H9 (cell line): ENCODE measurements around the gene ZNF674. TPM values are rescaled to one million over a fixed set of nuclear protein-coding genes. Genes with fewer than 3 reads are reported as not detected.
"Not testable (repeated sequence)": the region's sequence is repeated elsewhere in the genome, so short reads cannot be mapped to it uniquely, and the experiment has no call there.

Experiments
- DNase-seq: peaks from one replicate; pipeline ENCODE4 v3.0.0-alpha.2; 2017
- H2AFZ ChIP-seq: one replicate; pipeline ENCODE4 v1.6.1; 2013; ENCODE audit warnings: mild to moderate bottlenecking, low read length, control low read depth, moderate library complexity
- H2AK5ac ChIP-seq: 2 replicates; pipeline ENCODE4 v1.6.1; 2013; ENCODE audit warnings: low read length, control low read depth, mixed read lengths; ENCODE audit not compliant: insufficient read length
- H2BK120ac ChIP-seq: one replicate; pipeline ENCODE4 v1.6.1; 2013; ENCODE audit warnings: low read depth, mild to moderate bottlenecking, low read length, control low read depth, inconsistent platforms; ENCODE audit not compliant: poor library complexity, severe bottlenecking
- H2BK12ac ChIP-seq: 2 replicates; pipeline ENCODE4 v1.6.1; 2013; ENCODE audit warnings: low read length, control low read depth, mixed read lengths, low read depth; ENCODE audit not compliant: insufficient read length
- H2BK15ac ChIP-seq: 2 replicates; pipeline ENCODE4 v1.6.1; 2013; ENCODE audit warnings: low read depth, low read length, control low read depth
- H2BK20ac ChIP-seq: one replicate; pipeline ENCODE4 v1.6.1; 2013; ENCODE audit warnings: low read depth, mild to moderate bottlenecking, low read length, control low read depth, inconsistent platforms; ENCODE audit not compliant: poor library complexity, severe bottlenecking
- H2BK5ac ChIP-seq: 2 replicates; pipeline ENCODE4 v1.6.1; 2013; ENCODE audit warnings: low read length, control low read depth, mixed read lengths; ENCODE audit not compliant: insufficient read length
- H3K14ac ChIP-seq: 2 replicates; pipeline ENCODE4 v1.6.1; 2013; ENCODE audit warnings: low read length, control low read depth; ENCODE audit not compliant: insufficient read depth
- H3K18ac ChIP-seq: 2 replicates; pipeline ENCODE4 v1.6.1; 2013; ENCODE audit warnings: low read depth, mild to moderate bottlenecking, mixed read lengths, low read length, control low read depth; ENCODE audit not compliant: insufficient read length
- H3K23ac ChIP-seq: 2 replicates; pipeline ENCODE4 v1.6.1; 2013; ENCODE audit warnings: low read length, control low read depth, mixed read lengths, low read depth; ENCODE audit not compliant: insufficient read length
- H3K23me2 ChIP-seq: 2 replicates; pipeline ENCODE4 v1.6.1; 2013; ENCODE audit warnings: low read depth, mild to moderate bottlenecking, mixed read lengths, low read length, control low read depth; ENCODE audit not compliant: insufficient read length, poor library complexity, severe bottlenecking
- H3K27ac ChIP-seq: 2 replicates; pipeline ENCODE4 v1.5.1; 2013; ENCODE audit warnings: low read length, control low read depth, mixed read lengths, low read depth; ENCODE audit not compliant: insufficient read length
- H3K27me3 ChIP-seq: 2 replicates; pipeline ENCODE4 v1.6.1; 2013; ENCODE audit warnings: low read length, control low read depth, inconsistent platforms; ENCODE audit not compliant: insufficient read depth
- H3K4ac ChIP-seq: 2 replicates; pipeline ENCODE4 v1.6.1; 2013; ENCODE audit warnings: low read depth, mild to moderate bottlenecking, control low read depth, inconsistent platforms, low read length, moderate library complexity
- H3K4me1 ChIP-seq: 2 replicates; pipeline ENCODE4 v1.6.1; 2013; ENCODE audit warnings: low read length, control low read depth, inconsistent platforms; ENCODE audit not compliant: insufficient read depth
- H3K4me2 ChIP-seq: 2 replicates; pipeline ENCODE4 v1.6.1; 2013; ENCODE audit warnings: low read length, control low read depth, mixed read lengths; ENCODE audit not compliant: insufficient read length, insufficient read depth
- H3K56ac ChIP-seq: 2 replicates; pipeline ENCODE4 v1.6.1; 2013; ENCODE audit warnings: low read depth, mild to moderate bottlenecking, mixed read lengths, low read length, control low read depth; ENCODE audit not compliant: insufficient read length
- H3K79me1 ChIP-seq: 2 replicates; pipeline ENCODE4 v1.6.1; 2013; ENCODE audit warnings: low read depth, mild to moderate bottlenecking, moderate library complexity, low read length, control low read depth, inconsistent platforms; ENCODE audit not compliant: insufficient read depth, poor library complexity, severe bottlenecking
- H3K79me2 ChIP-seq: 2 replicates; pipeline ENCODE4 v1.6.1; 2013; ENCODE audit warnings: low read length, control low read depth, inconsistent platforms; ENCODE audit not compliant: insufficient read depth
- H3K9ac ChIP-seq: 2 replicates; pipeline ENCODE4 v1.6.1; 2013; ENCODE audit warnings: low read length, control low read depth, mixed read lengths; ENCODE audit not compliant: insufficient read length; ENCODE audit errors: extremely low read depth
- H3K9me3 ChIP-seq: one replicate; pipeline ENCODE4 v1.6.1; 2013; ENCODE audit warnings: low read depth, low read length, inconsistent platforms; ENCODE audit not compliant: control insufficient read depth
- H3T11ph ChIP-seq: one replicate; pipeline ENCODE4 v1.6.1; 2013; ENCODE audit warnings: mild to moderate bottlenecking, low read length, control low read depth, inconsistent platforms
- H4K20me1 ChIP-seq: one replicate; pipeline ENCODE4 v1.6.1; 2013; ENCODE audit not compliant: control insufficient read depth, insufficient read length, insufficient read depth
- H4K5ac ChIP-seq: 2 replicates; pipeline ENCODE4 v1.6.1; 2013; ENCODE audit warnings: low read depth, mild to moderate bottlenecking, mixed read lengths, low read length, control low read depth; ENCODE audit not compliant: insufficient read length
- H4K8ac ChIP-seq: replicated peaks from 2 replicates; pipeline ENCODE4 v1.6.1; 2013; ENCODE audit warnings: low read length, control low read depth, mixed read lengths, low read depth; ENCODE audit not compliant: insufficient read length
- H4K91ac ChIP-seq: 2 replicates; pipeline ENCODE4 v1.6.1; 2013; ENCODE audit warnings: low read depth, mild to moderate bottlenecking, moderate library complexity, mixed read lengths, low read length, control low read depth; ENCODE audit not compliant: insufficient read length
- H3K27ac Mint-ChIP-seq, 3 experiments: 2 replicates in 2 of 3; 3 replicates in 1 of 3; pipeline ENCODE4 v1.8.0; 2020 to 2021; ENCODE audit warnings: mixed read lengths in 3 of 3, mild to moderate bottlenecking in 1 of 3, moderate library complexity in 1 of 3
- H3K27me3 Mint-ChIP-seq: 2 replicates; pipeline ENCODE4 v1.8.0; 2021; ENCODE audit warnings: low read depth, mild to moderate bottlenecking, moderate library complexity, mixed read lengths
- H3K36me3 Mint-ChIP-seq, 3 experiments: 2 replicates in 2 of 3; 3 replicates in 1 of 3; pipeline ENCODE4 v1.8.0; 2020 to 2021; ENCODE audit warnings: low read depth in 3 of 3, mixed read lengths in 3 of 3; ENCODE audit not compliant: insufficient read depth in 1 of 3
- H3K4me1 Mint-ChIP-seq, 2 experiments: 2 replicates each; pipeline ENCODE4 v1.8.0; 2020; ENCODE audit warnings: mixed read lengths in 2 of 2
- H3K4me3 Mint-ChIP-seq, 2 experiments: 2 replicates in 1 of 2; 3 replicates in 1 of 2; pipeline ENCODE4 v1.8.0; 2020 to 2021; ENCODE audit warnings: mild to moderate bottlenecking in 2 of 2, mixed read lengths in 2 of 2, moderate library complexity in 1 of 2
- H3K9me3 Mint-ChIP-seq, 2 experiments: 2 replicates in 1 of 2; 3 replicates in 1 of 2; pipeline ENCODE4 v1.8.0; 2020; ENCODE audit warnings: mild to moderate bottlenecking in 2 of 2, mixed read lengths in 2 of 2, moderate library complexity in 1 of 2
- CTCF ChIP-seq: fragments of 200-600 bp; sonication (generic); conservative IDR thresholded peaks from 3 replicates; pipeline ENCODE4 v1.8.0; 2021; ENCODE audit warnings: antibody characterized with exemption, mild to moderate bottlenecking
- WGBS: extraction: QIAGEN DNeasy Blood & Tissue Kit; methylation state at CpG from one replicate; pipeline ENCODE4 v1.1.7; 2013; ENCODE audit warnings: missing lambda C conversion rate, low lambda C conversion rate, mixed read lengths; ENCODE audit not compliant: insufficient read length; ENCODE audit errors: extremely low coverage; 5-methylcytosine and 5-hydroxymethylcytosine counted together
- total RNA-seq: library from RNA; stranded (reverse); gene quantifications from 2 replicates; pipeline ENCODE4 v1.2.1, GENCODE V29; 2021

ZNF674 gene
- total RNA-seq, 1 experiment from 2014 or later = 10.1 TPM

- Histone ChIP-seq H4K91ac (no peak overlapping the region), H2AFZ (no peak overlapping the region), H2BK15ac (no peak overlapping the region), H4K5ac (no peak overlapping the region), H3K4ac (no peak overlapping the region), H3K27ac (no peak overlapping the region), H3K23ac (no peak overlapping the region), H3K27me3 (no peaks in the 10 kb centered on the region), H2BK20ac (no peak overlapping the region), H3K9ac (no peak overlapping the region), H2BK120ac (no peak overlapping the region), H4K20me1 (no peaks in the 10 kb centered on the region), H3K23me2 (no peaks in the 10 kb centered on the region), H3K4me1 (no peaks in the 10 kb centered on the region), H3K79me1 (no peaks in the 10 kb centered on the region), H3K18ac (no peak overlapping the region), H4K8ac (no peak overlapping the region), H3K14ac (no peak overlapping the region), H3K4me2 (no peak overlapping the region), H2BK5ac (no peak overlapping the region), H3T11ph (no peak overlapping the region), H3K9me3 (no peaks in the 10 kb centered on the region), H3K79me2 (no peaks in the 10 kb centered on the region), H2AK5ac (no peak overlapping the region), H3K56ac (no peak overlapping the region), H2BK12ac (no peak overlapping the region)
- no CpG with 5 or more reads among the region's 3 CpGs for WGBS
- no peaks in the 10 kb centered on the region for H3K27me3 Mint-ChIP-seq
- peaks cover 50 to 65% of the 10 kb centered on the region in 2 experiments for H3K9me3 Mint-ChIP-seq
- H3K27ac Mint-ChIP-seq = no peak overlapping the region
- no peak for DNase-seq
- TF ChIP-seq CTCF = no peak
- no peak overlapping the region for H3K4me3 Mint-ChIP-seq
- peaks cover 0 to 2% of the 10 kb centered on the region in 2 experiments; a peak in 1 of 4 replicates for H3K4me1 Mint-ChIP-seq
- H3K36me3 Mint-ChIP-seq = peaks cover 7 to 26% (median 17%) of the 10 kb centered on the region in 3 experiments
Measured at GRCh38 chrX:46531442-46531841, 13.8 kb downstream of the ZNF674 start.

GRCh38 chrX:46530404-46530908 lies 14.8 kb downstream of the ZNF674 start:
- H3K27me3 ChIP-seq, H2BK20ac ChIP-seq, H3K14ac ChIP-seq, H3K4ac ChIP-seq, DNase-seq, H3K9me3 ChIP-seq, H2BK15ac ChIP-seq, H4K20me1 ChIP-seq, H3K4me2 ChIP-seq, H3K23me2 ChIP-seq, H3K23ac ChIP-seq, H3K56ac ChIP-seq, H2BK5ac ChIP-seq, H2BK12ac ChIP-seq, H3K79me1 ChIP-seq, H3K9ac ChIP-seq, H2AFZ ChIP-seq, H3K4me3 Mint-ChIP-seq, H2BK120ac ChIP-seq, H3K4me1 Mint-ChIP-seq, H2AK5ac ChIP-seq, H3K27me3 Mint-ChIP-seq, H3K27ac Mint-ChIP-seq, H4K91ac ChIP-seq, H3K18ac ChIP-seq, H3K79me2 ChIP-seq, H4K8ac ChIP-seq, H4K5ac ChIP-seq, H3T11ph ChIP-seq, H3K27ac ChIP-seq, H3K4me1 ChIP-seq: not testable (repeated sequence)
- no CpG with 5 or more reads among the region's 1 CpG for WGBS
- peaks cover 51 to 64% of the 10 kb centered on the region in 2 experiments for H3K9me3 Mint-ChIP-seq
- H3K36me3 Mint-ChIP-seq = peaks cover 7 to 28% (median 17%) of the 10 kb centered on the region in 3 experiments
